Right lobe of liver (tissue), 6 donors: Measurements from ENCODE around the gene FABP6. TPM values are rescaled to one million over a fixed set of nuclear protein-coding genes. Genes with fewer than 3 reads are reported as not detected.

Experiments used
- ATAC-seq, 4 donors: fragments of 200-7000 bp; cut with Tn5 transposase; one replicate each; pipeline ENCODE4 v1.9.1; 2020; ENCODE audit warnings: mild to moderate bottlenecking in 4 of 4, moderate library complexity in 4 of 4
- DNase-seq, 3 donors: peaks; one replicate each; pipeline ENCODE4 v3.0.0-alpha.2; 2020
- H3K27ac ChIP-seq, 3 donors: fragments of 200-600 bp; one replicate each; pipeline ENCODE4 v1.8.0; 2022
- H3K27me3 ChIP-seq, 2 donors: fragments of 200-600 bp; one replicate each; pipeline ENCODE4 v1.8.0; 2022
- H3K36me3 ChIP-seq, 4 donors: fragments of 200-600 bp; sonication (generic) in 1 of 4; one replicate each; pipeline versions ENCODE4 v1.5.1 to v1.8.0; 2017 to 2022; ENCODE audit warnings: control low read depth in 1 of 4
- H3K4me1 ChIP-seq, 4 donors: fragments of 200-600 bp; sonication (generic) in 1 of 4; one replicate each; pipeline versions ENCODE4 v1.5.1 to v1.8.0; 2017 to 2022; ENCODE audit warnings: control low read depth in 1 of 4
- H3K4me3 ChIP-seq, 3 donors: fragments of 200-600 bp; one replicate each; pipeline ENCODE4 v1.8.0; 2022
- H3K9me3 ChIP-seq, 4 donors: fragments of 200-600 bp; sonication (generic) in 1 of 4; one replicate each; pipeline versions ENCODE4 v1.5.1 to v1.8.0; 2017 to 2022; ENCODE audit warnings: control low read depth in 1 of 4
- POLR2A ChIP-seq: fragments of 450-650 bp; IDR thresholded peaks from one replicate; pipeline ENCODE4 v1.6.1; 2017; ENCODE audit warnings: antibody characterized with exemption, mild to moderate bottlenecking
- WGBS: methylation state at CpG from one replicate; pipeline ENCODE4 v1.1.6; 2018; ENCODE audit warnings: low coverage, low lambda C conversion rate; ENCODE audit not compliant: insufficient coverage; ENCODE audit errors: missing lambda C conversion rate; 5-methylcytosine and 5-hydroxymethylcytosine counted together
- intact Hi-C, 2 donors: fragments of 100-400 bp; cut with DNase I; formaldehyde crosslinking; loops; one replicate each; pipeline versions ENCODE4 v1.11.2 to v1.14.1; 2022
- total RNA-seq, 6 experiments: library from RNA; depleted of rRNA in 2 of 6; stranded (reverse); fragments of >200 nt in 2 of 6; fragmentation: NEBNext Ultra II Directional in 3 of 6; extraction: Animal tissue kit (Norgen Biotek cat#: 25700) in 3 of 6; gene quantifications; one replicate each; pipeline versions ENCODE4 v1.1.0 to v1.2.4, GENCODE V29; 2016 to 2023
- TF ChIP-seq, protein P1 (sequence below), 4 donors: fragments of 200-600 bp in 3 of 4; fragments of 450-650 bp in 1 of 4; IDR thresholded peaks; one replicate each; pipeline versions ENCODE4 v1.5.1 to v1.8.0; 2016 to 2022; ENCODE audit warnings: antibody characterized with exemption in 4 of 4, mild to moderate bottlenecking in 2 of 4
- donor health status: DM: no; HTN: yes; CAD: no.
- donor health status: DM: no; HTN: no; CAD: no.
- donor health status: DM: no; HTN: no; CAD: no.
- donor health status: DM: no; HTN: yes; CAD: no.
- donor health status: DM: no; HTN: yes; CAD: no.

Gene FABP6
- total RNA-seq, 6 experiments from 2014 or later = not detected

DNA sequence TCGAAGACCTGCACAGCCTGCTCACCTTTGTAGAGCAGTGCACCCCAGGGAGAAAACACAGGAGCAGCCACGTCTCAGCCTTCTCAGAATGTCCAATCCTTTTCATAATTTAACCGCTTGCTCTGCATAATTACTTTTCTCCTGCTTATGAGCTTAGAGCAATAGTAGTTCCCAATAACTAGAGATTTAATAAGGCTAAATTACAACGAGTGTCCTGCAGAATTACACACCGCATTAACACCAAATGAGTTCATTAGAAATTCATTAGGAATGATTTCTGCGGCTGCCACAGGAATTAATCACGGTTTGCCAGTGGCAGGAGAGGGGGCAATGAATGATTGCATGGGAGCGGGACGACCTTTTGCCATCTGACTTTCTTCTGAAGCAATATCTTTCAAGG, 18.7 kb upstream of the FABP6 start:
- H3K27ac ChIP-seq = no peak overlapping the region

DNA sequence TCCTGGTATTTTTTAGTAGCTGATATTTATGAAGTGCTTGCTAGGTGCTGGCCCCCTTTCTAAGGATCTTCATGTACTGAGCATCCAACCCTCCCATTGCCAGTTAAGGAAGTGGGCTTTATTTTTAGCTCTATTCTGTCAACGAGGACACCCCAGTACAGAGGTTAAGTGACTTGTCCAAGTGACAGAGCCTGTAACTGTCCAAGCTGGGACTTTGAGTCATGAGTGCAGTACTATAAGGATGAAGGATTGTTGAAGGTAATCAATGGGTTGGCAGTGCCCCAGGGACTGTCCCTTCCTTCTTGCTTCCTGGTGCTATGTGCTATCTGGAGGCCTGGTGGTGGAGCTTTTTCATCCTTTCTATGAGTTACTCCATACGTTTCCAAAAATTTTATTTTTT, 18.0 kb upstream of the FABP6 start:
- 35% methylated on average over 2 of the region's 2 CpGs for WGBS
- ATAC-seq = peak in 1 of 4 donors; percentile 56
- Histone ChIP-seq H3K4me1 (no peaks in the 10 kb centered on the region), H3K9me3 (no peaks in the 10 kb centered on the region), H3K36me3 (no peaks in the 10 kb centered on the region), H3K27ac (no peak overlapping the region), H3K27me3 (no peaks in the 10 kb centered on the region), H3K4me3 (no peak overlapping the region)
- TF ChIP-seq, protein P1, sequence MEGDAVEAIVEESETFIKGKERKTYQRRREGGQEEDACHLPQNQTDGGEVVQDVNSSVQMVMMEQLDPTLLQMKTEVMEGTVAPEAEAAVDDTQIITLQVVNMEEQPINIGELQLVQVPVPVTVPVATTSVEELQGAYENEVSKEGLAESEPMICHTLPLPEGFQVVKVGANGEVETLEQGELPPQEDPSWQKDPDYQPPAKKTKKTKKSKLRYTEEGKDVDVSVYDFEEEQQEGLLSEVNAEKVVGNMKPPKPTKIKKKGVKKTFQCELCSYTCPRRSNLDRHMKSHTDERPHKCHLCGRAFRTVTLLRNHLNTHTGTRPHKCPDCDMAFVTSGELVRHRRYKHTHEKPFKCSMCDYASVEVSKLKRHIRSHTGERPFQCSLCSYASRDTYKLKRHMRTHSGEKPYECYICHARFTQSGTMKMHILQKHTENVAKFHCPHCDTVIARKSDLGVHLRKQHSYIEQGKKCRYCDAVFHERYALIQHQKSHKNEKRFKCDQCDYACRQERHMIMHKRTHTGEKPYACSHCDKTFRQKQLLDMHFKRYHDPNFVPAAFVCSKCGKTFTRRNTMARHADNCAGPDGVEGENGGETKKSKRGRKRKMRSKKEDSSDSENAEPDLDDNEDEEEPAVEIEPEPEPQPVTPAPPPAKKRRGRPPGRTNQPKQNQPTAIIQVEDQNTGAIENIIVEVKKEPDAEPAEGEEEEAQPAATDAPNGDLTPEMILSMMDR (IDR thresholded peaks at IDR 0.05) = no peak
- no peak for TF ChIP-seq POLR2A
- DNase-seq = no peak
- intact Hi-C loops = no loop called here

More for the DNA sequence above, 18.7 kb upstream of the FABP6 start:
- TF ChIP-seq POLR2A = no peak
- TF ChIP-seq, protein P1 (IDR thresholded peaks at IDR 0.05) = no peak
- intact Hi-C loops = no loop called here
- H3K9me3 ChIP-seq = no peaks in the 10 kb centered on the region
- no peaks in the 10 kb centered on the region for H3K36me3 ChIP-seq
- 75% methylated on average over 8 of the region's 9 CpGs for WGBS
- H3K4me1 ChIP-seq = no peaks in the 10 kb centered on the region
- ATAC-seq (no peak), DNase-seq (no peak)
- no peaks in the 10 kb centered on the region for H3K27me3 ChIP-seq
- H3K4me3 ChIP-seq = no peak overlapping the region

DNA sequence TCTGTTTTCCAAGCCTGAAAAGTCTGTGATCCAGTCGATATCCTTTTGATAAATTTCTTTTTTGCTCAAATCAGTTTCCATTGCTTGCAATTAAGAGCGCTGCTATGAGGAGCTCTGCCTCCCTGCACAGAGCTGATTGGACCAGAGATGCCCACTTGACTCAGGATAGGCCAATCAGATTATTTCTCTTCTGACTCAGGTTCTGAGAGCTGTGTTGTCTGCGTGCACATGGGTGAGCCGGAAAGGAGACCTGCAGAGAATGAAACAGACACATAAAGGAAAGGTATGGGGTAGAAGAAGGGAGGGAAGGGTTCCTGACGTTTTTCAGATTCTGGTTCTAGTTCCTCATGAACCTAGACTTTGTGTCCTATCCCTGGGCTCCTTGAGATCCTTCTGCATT, 15.8 kb upstream of the FABP6 start:
- TF ChIP-seq, protein P1 (IDR thresholded peaks at IDR 0.05) = no peak
- no peak for TF ChIP-seq POLR2A
- 62% methylated on average over 5 of the region's 5 CpGs for WGBS
- no peaks in the 10 kb centered on the region for H3K4me1 ChIP-seq
- H3K36me3 ChIP-seq = no peaks in the 10 kb centered on the region
- H3K27me3 ChIP-seq = no peaks in the 10 kb centered on the region
- no peak overlapping the region for H3K27ac ChIP-seq
- no peak for DNase-seq
- no peaks in the 10 kb centered on the region for H3K9me3 ChIP-seq
- no peak overlapping the region for H3K4me3 ChIP-seq
- intact Hi-C loops = no loop called here
- no peak for ATAC-seq

DNA sequence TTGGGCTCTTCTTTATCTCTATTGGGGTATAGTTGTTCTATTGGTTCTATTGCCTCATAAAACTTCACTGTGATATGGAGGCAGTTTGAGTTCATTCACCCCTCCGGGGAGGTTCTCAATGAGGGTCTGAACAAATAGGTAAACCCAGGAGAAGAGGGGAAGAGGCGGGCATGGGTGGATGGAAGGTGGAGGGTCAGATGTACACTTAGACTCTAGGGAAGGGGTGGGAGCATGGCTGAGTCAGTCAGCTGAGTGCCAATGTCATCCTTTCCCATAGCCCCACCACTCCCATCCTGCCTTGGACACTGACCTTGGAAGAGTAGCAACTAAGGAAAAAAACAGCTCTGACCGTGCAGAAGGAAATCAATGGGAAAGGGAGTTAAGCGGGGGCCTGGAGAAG, 9.9 kb upstream of the FABP6 start:
- H3K27me3 ChIP-seq = no peaks in the 10 kb centered on the region
- no peaks in the 10 kb centered on the region for H3K9me3 ChIP-seq
- ATAC-seq (peak in 1 of 4 donors; percentile 57), DNase-seq (no peak)
- WGBS = 46% methylated on average over 4 of the region's 4 CpGs
- no peaks in the 10 kb centered on the region for H3K36me3 ChIP-seq
- H3K4me3 ChIP-seq = no peak overlapping the region
- intact Hi-C loops = no loop called here
- no peak overlapping the region for H3K27ac ChIP-seq
- no peaks in the 10 kb centered on the region for H3K4me1 ChIP-seq
- TF ChIP-seq, protein P1 (IDR thresholded peaks at IDR 0.05) = no peak
- no peak for TF ChIP-seq POLR2A

DNA sequence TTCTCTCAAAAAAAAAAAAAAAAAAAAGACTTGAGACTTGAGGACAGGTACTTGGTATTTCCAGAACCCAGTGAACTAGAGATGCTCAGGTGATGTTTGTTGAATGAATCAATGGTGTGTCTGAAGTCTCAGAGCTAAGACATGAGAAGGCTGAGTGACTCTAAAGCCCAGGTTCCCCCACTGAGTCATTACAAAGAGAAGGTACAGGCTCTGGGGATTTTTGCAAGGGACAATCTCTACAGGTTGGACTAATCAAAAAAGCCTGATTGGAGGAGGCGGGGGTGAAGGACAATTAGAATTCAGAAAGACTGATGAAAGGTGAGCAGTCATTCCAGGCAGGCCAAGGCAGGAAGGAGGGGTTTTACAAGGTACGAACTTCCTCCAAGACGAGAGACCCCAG, 8.2 kb upstream of the FABP6 start:
- no peak for ATAC-seq
- TF ChIP-seq, protein P1 (IDR thresholded peaks at IDR 0.05) = no peak
- no peak for TF ChIP-seq POLR2A
- no peak overlapping the region for H3K27ac ChIP-seq
- H3K9me3 ChIP-seq = no peaks in the 10 kb centered on the region
- H3K27me3 ChIP-seq = no peaks in the 10 kb centered on the region
- H3K36me3 ChIP-seq = no peaks in the 10 kb centered on the region
- no peak for DNase-seq
- H3K4me3 ChIP-seq = no peak overlapping the region
- H3K4me1 ChIP-seq = no peaks in the 10 kb centered on the region
- intact Hi-C loops = no loop called here
- 67% methylated on average over 3 of the region's 3 CpGs for WGBS
